ENCODE data around the gene RAB37. TPM values are rescaled to one million over a fixed set of nuclear protein-coding genes. Genes with fewer than 3 reads are reported as not detected.

RAB37 gene
- total RNA-seq, 1 experiment from 2014 or later = 8.9 TPM

DNA sequence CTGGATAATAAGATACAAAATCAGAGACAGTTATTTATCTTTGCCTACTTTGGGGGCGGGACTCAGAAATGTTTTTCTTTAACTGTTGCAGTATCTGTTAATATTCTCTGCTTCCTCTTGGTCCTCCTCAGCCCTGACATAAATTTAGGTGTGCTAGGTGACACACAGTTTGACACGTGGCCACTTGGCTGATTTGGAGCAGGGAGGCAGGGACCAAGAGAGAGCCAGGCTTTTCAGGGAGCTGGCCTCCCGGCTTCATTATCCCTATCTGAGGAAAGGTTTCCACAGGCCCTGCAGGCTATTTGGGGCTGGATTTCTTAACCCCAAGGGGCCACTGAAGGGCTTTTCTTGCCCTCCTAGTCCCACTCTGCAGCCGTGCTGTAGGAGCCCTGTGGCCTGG is 59.2 kb downstream of the RAB37 start:
- TF ChIP-seq NFE2L1 (CRISPR knock-in tag; IDR thresholded peaks at IDR 0.05) (no peak), SMAD3 (CRISPR knock-in tag; IDR thresholded peaks at IDR 0.05; ENCODE audit: borderline replicate concordance) (no peak), ZNF512 (CRISPR knock-in tag; IDR thresholded peaks at IDR 0.05; ENCODE audit: borderline replicate concordance) (no peak), ATF6 (CRISPR knock-in tag; IDR thresholded peaks at IDR 0.05) (no peak), NFATC4 (CRISPR knock-in tag; IDR thresholded peaks at IDR 0.05) (no peak), PRRX2 (CRISPR knock-in tag; IDR thresholded peaks at IDR 0.05) (no peak), NFYB (CRISPR knock-in tag; conservative IDR thresholded peaks at IDR 0.05; ENCODE audit: low read depth) (no peak), RORB (CRISPR knock-in tag; IDR thresholded peaks at IDR 0.05) (no peak), NR2C2 (CRISPR knock-in tag; IDR thresholded peaks at IDR 0.05) (no peak), TEAD4 (CRISPR knock-in tag; IDR thresholded peaks at IDR 0.05) (no peak), ZNF396 (CRISPR knock-in tag; IDR thresholded peaks at IDR 0.05; ENCODE audit: borderline replicate concordance) (no peak), ZNF671 (CRISPR knock-in tag; IDR thresholded peaks at IDR 0.05) (no peak), ZNF138 (CRISPR knock-in tag; conservative IDR thresholded peaks at IDR 0.05) (no peak), ZNF219 (CRISPR knock-in tag; IDR thresholded peaks at IDR 0.05; ENCODE audit: borderline replicate concordance) (no peak), ZNF317 (CRISPR knock-in tag; IDR thresholded peaks at IDR 0.05; ENCODE audit: borderline replicate concordance, low read depth) (no peak)
- TF ChIP-seq, protein P1, sequence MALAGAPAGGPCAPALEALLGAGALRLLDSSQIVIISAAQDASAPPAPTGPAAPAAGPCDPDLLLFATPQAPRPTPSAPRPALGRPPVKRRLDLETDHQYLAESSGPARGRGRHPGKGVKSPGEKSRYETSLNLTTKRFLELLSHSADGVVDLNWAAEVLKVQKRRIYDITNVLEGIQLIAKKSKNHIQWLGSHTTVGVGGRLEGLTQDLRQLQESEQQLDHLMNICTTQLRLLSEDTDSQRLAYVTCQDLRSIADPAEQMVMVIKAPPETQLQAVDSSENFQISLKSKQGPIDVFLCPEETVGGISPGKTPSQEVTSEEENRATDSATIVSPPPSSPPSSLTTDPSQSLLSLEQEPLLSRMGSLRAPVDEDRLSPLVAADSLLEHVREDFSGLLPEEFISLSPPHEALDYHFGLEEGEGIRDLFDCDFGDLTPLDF (CRISPR knock-in tag; IDR thresholded peaks at IDR 0.05) = no peak
- TF ChIP-seq, protein P2, sequence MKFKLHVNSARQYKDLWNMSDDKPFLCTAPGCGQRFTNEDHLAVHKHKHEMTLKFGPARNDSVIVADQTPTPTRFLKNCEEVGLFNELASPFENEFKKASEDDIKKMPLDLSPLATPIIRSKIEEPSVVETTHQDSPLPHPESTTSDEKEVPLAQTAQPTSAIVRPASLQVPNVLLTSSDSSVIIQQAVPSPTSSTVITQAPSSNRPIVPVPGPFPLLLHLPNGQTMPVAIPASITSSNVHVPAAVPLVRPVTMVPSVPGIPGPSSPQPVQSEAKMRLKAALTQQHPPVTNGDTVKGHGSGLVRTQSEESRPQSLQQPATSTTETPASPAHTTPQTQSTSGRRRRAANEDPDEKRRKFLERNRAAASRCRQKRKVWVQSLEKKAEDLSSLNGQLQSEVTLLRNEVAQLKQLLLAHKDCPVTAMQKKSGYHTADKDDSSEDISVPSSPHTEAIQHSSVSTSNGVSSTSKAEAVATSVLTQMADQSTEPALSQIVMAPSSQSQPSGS (CRISPR knock-in tag; IDR thresholded peaks at IDR 0.05; ENCODE audit: borderline replicate concordance, low read depth) = no peak
- TF ChIP-seq, protein P3, sequence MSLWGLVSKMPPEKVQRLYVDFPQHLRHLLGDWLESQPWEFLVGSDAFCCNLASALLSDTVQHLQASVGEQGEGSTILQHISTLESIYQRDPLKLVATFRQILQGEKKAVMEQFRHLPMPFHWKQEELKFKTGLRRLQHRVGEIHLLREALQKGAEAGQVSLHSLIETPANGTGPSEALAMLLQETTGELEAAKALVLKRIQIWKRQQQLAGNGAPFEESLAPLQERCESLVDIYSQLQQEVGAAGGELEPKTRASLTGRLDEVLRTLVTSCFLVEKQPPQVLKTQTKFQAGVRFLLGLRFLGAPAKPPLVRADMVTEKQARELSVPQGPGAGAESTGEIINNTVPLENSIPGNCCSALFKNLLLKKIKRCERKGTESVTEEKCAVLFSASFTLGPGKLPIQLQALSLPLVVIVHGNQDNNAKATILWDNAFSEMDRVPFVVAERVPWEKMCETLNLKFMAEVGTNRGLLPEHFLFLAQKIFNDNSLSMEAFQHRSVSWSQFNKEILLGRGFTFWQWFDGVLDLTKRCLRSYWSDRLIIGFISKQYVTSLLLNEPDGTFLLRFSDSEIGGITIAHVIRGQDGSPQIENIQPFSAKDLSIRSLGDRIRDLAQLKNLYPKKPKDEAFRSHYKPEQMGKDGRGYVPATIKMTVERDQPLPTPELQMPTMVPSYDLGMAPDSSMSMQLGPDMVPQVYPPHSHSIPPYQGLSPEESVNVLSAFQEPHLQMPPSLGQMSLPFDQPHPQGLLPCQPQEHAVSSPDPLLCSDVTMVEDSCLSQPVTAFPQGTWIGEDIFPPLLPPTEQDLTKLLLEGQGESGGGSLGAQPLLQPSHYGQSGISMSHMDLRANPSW (CRISPR knock-in tag; conservative IDR thresholded peaks at IDR 0.05; ENCODE audit: low read depth) = no peak
- TF ChIP-seq, protein P4, sequence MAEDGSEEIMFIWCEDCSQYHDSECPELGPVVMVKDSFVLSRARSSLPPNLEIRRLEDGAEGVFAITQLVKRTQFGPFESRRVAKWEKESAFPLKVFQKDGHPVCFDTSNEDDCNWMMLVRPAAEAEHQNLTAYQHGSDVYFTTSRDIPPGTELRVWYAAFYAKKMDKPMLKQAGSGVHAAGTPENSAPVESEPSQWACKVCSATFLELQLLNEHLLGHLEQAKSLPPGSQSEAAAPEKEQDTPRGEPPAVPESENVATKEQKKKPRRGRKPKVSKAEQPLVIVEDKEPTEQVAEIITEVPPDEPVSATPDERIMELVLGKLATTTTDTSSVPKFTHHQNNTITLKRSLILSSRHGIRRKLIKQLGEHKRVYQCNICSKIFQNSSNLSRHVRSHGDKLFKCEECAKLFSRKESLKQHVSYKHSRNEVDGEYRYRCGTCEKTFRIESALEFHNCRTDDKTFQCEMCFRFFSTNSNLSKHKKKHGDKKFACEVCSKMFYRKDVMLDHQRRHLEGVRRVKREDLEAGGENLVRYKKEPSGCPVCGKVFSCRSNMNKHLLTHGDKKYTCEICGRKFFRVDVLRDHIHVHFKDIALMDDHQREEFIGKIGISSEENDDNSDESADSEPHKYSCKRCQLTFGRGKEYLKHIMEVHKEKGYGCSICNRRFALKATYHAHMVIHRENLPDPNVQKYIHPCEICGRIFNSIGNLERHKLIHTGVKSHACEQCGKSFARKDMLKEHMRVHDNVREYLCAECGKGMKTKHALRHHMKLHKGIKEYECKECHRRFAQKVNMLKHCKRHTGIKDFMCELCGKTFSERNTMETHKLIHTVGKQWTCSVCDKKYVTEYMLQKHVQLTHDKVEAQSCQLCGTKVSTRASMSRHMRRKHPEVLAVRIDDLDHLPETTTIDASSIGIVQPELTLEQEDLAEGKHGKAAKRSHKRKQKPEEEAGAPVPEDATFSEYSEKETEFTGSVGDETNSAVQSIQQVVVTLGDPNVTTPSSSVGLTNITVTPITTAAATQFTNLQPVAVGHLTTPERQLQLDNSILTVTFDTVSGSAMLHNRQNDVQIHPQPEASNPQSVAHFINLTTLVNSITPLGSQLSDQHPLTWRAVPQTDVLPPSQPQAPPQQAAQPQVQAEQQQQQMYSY (CRISPR knock-in tag; IDR thresholded peaks at IDR 0.05) = no peak
- H3K36me3 Mint-ChIP-seq = peaks cover 18% of the 10 kb centered on the region
- no peak for ATAC-seq
- H3K4me3 Mint-ChIP-seq = no peak overlapping the region
- H3K9me3 Mint-ChIP-seq = no peaks in the 10 kb centered on the region
- no peak overlapping the region for H3K27ac Mint-ChIP-seq
- POLR2A ChIA-PET = no interaction called here
- CTCF ChIA-PET = no interaction called here
- peaks cover 2% of the 10 kb centered on the region; the same call in 1 of the 2 replicates for H3K4me1 Mint-ChIP-seq
- no peaks in the 10 kb centered on the region for H3K27me3 Mint-ChIP-seq (ENCODE audit: low read depth)
- no peak for DNase-seq (ENCODE audit: low spot score)

Measured in WTC11 (cell line).